NCI-H2107 treated with DMSO at 0.1 percent for 48 hours (cell line): ENCODE results near the gene ZNF827.

Experiments
- DNase-seq: peaks from one replicate; lab custom pipeline; 2025; ENCODE audit not compliant: unreplicated experiment; lab: John Stamatoyannopoulos, UW

Gene ZNF827

DNA sequence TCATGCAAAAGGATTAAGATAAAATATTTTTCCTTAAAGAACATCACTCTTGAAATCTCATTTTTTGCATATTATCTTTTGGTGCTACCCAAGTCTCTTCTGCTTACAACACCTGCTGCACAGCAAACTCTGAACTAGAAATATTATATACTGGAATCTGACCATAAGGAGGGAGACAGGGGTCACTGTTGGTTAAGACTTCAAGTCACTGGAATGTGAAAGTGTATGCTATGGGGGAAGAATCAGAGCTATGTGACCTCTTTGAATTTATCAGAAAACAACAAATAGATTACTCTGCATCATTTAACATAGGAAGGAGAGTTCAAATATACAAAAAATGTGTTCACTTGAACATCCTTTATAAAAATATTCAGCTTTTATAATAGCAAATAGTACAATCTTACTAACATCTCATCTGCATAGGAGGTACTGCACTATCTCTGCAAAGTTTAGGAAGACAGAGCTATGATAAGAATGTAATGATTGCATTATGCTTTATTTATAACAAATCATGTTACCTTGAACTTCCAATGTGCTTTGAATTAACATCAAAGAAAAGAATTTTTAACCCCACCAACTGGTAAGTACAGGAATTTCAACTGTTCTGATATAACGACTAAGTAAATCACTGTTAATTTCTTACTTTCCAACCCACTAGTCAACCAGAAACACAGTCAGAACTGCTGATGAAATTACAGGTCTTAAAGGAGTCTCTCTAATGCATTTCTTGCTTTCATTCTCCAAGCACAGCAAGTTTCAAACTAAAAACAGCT lies 69.8 kb downstream of the ZNF827 start:
- no peak for DNase-seq

DNA sequence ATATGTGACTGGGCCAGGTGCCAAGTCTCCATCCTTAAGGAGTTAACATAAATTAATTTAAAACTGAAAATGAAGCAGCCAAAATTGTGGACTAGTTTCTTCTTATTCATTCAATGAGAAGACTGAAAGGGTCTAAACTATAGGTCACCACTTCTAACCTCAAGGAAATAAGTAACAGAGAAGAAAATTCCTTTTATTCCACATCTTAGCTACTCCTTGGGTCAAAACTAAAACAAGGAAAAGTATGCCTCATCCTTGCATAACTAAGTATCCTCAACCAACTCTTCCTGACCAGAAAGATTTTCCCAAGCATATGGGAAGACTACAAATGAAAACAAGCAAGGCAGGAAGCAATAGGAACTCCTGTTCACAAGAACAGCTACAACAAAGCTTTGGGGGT lies 71.2 kb downstream of the ZNF827 start:
- no peak for DNase-seq

DNA sequence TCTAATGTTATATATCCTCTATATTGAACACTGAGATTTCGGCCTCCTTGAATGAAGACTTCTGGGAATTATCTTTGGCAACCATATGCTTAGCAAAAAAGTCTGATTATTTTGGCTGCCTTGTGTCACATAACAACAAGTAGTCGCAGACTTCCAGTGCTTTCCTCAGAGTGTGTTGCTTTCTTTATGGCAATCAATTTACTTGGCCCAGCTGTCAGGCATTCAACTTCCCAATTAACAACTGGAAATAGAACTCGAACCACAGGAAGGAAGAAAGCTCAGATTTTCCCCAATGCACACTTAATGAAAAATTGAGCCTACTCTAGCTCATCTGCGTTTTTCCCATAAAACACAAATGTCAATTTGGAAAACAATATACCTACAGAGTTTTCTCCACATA lies 71.6 kb downstream of the ZNF827 start:
- DNase-seq: no peak

DNA sequence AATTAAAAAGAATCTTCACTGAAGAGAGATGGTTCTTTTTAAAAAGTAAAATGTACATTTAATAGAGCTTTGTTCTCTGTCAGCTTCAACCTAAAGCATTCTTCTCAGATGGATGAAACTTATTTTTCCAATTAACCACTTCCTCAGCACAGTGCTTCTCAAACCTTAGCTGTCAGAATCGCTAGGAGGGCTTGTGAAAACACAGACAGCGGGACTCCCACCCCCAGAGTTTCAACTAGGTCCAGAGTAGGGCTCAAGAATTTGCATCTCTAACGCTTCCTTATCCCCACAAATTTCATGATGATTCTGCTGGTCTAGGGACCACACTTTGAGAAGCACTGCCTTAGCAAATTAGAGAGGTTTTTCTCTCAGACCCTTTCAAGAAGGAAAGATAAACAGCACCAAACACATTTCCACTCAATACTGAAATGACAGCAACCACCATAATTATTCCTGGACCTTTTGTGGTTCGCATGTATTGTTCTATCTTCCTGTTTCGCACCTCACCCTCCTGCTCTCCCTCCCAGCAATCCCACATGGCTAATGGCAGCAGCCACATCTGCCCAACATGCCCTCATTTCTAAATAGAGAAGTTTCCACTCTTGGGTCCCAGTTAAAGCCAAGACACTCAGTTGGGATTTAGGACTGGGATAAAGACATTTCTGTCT lies 73.2 kb downstream of the ZNF827 start:
- DNase-seq: no peak

DNA sequence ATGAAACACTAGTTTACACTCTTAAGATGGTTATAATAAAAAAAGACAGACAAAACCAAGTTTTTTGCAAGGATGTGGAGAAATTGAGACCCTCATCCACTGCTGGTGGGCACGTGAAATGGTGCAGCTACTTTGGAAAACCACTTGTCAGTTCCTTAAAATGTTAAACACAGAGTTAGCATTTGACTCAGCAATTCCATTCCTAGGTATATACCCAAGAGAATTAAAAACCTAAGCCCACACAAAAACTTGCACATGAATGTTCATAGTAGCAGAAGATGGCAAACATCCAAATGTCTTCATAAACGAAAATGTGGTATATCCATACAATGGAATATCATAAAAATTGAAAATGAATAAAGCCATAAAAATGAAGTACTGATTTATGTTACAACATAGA lies 75.4 kb downstream of the ZNF827 start:
- no peak for DNase-seq

DNA sequence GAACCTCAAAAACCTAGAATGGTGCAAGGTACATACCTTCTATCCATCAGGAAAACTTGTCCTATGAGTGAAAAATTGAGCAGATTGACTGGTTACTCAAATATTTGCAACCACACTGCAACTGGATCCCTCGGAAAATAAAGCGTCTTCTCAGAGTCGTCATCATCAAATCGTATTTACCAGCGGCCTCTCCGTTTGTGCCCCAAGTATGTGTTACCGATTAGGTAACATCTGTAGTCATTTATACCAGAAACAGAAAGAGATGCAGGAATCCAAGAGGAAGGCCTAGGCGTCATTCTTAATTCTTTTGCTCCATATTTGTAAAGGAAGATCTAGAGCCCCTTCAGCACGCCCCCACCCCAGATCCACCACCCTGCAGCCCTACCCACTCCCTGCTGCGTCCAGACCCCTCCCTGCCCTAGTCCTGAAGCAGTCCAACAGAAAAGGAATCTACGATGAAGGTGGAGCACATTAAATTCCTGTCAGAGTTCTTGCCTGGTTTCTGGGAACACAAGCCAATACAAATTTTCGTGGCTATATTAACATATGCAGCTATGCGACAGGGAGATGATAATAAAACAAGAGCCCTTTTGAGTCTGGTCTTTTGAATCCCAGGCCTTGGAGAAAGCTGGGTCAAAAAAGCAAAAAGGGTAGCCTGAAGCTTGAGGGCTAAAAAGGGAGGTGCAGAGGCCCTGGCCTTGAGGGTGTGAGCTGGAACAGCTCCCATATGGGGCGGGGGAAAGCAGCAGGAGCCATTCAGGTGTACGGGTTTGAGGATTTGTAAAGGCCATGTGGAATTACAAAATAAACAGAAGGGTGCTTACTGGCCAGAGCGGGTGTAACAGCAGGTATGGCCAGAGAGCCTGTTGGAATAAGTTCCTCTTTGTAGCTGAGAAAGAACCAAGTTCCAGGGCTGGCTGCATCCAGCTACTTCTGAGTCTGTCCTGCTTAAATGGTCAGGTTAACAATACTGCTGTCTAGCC lies 77.0 kb downstream of the ZNF827 start:
- no peak for DNase-seq

DNA sequence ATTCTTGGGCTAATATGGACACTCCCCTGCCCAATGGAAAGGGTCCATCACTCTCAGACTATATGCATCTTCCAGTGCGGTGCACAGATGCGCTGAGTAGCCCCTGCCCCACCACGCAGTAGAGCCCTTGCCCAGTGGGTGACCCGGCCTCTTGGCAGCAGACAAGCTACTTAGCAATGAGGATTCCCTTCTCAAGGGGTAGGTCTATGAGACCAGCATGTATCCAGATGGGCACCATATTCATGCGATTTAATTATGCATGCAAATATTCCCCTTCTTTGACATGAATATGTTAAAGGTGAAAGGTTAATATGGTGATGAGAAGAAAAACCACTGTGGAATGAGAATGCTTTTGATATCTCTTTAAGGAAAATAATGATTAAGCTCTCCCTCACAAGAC lies 77.7 kb downstream of the ZNF827 start:
- no peak for DNase-seq

DNA sequence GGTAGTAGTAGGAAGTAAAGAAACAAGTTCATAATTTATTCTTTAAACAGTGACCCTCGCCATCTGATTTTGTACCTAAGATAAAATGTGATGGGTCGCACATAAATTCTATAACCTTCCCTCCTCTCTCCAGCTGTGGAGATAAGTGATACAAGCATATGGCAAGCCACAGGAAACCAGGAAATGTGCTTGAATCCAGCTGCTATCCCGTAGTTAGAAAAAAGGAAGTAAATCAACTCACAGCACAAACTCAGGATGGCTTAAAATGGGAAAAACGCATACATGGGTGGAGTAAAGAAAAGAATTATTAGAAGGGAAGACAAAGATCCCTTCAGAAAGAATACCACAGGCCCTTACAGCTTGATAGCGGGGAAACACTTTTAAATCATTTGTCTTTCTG lies 78.2 kb downstream of the ZNF827 start:
- DNase-seq: no peak

DNA sequence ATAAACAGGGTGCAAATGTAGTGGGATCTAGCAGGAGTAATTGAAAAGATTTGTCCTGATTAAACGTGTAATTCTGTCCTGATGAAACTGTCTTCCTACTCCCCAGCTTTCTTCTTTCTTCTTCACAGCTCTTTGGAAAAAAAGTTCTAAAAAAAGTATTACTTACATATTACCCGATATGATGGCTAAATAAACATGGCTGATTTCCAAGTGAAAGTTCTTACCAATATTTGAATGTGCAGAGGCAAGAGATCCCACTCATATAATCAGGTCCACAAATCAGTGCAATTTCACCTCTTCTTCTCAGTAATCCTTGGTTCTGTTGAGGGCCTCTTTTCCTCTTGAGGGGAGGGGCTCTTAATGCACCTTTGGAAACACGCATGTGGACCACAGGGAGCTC lies 78.7 kb downstream of the ZNF827 start:
- no peak for DNase-seq

DNA sequence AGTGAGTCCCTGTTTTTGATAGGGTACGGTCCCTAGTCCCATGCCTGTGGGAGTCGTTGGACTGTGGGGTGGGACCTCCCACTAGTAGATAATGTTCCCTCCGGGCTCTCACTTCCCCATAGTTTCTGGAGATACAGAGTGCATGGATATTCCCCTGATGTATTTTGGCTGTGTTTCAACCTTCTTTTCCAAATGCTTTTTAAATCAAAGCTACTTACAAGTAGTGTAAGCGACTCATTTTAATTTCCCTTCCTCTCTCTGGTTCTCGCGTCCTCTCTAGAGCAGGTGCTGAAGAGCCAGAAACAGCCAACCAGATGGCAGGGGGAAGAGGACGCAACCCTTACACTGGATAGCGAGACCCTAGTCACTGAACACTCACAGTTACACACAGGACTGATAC lies 79.2 kb downstream of the ZNF827 start:
- no peak for DNase-seq

DNA sequence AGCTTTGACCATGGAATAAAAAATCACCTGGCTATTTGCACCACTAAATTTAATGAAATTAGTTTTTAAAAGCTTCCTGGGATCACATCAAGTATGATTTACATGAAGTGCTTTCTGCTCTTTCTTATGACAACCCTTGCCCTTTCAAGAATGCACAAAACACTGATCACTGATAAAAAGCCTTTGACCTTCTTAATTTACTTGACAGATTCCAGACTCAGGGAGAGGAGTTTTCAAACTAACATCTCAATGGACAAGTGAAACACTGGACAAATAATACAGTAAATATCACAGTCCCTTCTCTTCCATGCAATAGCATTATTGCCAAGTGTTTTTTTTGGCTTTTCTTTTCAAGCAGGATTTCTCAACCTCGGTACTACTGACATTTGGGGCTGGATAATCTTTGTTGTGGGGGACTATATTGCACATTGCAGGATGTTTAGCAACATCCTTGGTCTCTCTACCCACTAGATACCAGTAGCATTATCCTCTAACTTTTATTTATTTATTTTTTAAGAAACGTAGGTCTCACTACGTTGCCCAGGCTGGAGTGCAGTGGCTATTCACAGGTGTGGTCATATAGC lies 86.3 kb downstream of the ZNF827 start:
- DNase-seq: no peak

DNA sequence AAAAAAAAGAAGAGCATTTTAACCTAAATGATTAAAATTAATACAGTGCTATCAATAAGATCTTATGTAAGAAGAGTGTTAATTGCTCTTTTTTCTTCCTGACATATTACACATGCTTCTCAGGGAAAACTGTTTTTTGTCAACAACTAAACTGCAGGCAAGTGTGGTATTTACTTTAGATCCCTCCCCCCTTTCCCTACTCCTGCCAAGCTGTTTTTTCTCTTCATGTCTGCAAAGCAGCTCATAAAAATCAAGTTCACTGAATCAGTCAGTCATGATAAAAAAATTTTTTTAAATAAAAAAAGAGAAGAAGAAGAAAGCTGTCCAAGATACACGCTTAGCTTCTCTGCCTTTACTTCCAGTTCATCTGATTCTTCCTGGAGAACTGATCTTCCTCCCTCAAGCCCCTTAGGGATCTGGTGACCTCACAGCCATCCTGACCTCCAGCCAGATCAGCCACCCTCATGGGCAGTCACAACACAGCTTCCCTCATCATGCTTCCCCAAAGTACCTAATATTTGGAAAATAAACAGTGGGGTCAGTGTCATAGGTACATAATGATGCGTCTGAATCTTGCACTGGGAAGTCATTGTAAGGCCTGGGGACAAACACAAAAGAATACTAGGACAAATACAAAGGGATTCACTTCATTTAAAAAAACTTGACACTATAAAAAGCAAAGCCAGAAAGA lies 87.0 kb downstream of the ZNF827 start:
- DNase-seq: no peak

DNA sequence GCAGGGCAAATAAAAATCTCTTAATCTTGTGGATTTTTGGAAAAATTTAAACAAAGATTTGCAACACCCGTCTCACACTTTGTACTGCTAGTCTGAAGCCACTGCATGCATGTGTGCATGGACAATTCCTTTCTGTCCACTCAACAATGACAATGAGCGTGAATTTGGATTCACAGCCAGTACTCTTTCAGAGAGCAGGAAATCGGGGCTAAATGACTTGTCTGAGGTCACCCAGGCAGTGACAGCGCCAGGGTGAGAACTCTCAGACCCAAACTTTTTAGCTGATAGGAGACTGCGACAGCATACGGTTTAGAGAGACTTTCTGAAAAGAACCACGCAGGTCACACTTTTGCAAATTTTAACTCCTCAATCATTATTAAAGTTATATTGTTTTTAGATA lies 90.9 kb downstream of the ZNF827 start:
- no peak for DNase-seq

DNA sequence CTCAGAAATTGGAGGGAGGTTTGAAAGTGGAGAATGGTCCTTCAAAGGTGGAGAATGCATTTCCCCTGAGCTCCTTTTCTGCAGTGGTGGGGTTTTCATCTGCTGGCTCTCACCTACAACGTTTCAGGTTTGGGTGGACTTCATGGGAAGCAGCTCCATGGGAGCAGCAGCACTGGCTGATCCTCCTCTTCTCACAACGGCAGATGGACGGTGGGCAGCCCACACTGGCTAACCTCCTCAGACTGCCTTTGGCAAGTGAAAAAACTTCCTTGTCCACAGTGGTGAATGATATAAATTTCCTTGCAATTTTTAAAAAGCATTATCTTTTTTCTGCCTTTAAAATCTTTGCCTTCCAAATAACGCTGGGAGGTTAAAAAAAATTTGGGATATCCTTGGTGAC lies 93.5 kb downstream of the ZNF827 start:
- no peak for DNase-seq

DNA sequence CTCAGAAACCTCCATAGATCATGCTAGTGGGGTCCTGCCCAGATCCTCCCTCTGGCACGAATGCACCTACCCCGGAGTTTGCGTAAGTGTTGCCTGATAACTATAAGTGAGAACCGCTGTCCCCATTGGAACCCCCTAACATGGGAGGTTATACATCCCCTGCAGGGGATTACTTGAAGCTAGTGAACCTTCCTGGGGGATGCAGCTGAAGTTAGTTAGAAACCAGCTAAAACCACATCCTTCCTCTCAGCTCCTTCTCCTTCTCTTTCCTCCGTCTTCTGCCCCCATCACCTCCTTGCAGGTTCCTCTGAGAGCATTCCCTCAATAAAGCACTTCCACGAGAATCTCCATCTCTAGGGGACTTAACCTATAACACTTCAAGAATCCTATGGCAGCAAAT lies 95.0 kb downstream of the ZNF827 start:
- DNase-seq: no peak

DNA sequence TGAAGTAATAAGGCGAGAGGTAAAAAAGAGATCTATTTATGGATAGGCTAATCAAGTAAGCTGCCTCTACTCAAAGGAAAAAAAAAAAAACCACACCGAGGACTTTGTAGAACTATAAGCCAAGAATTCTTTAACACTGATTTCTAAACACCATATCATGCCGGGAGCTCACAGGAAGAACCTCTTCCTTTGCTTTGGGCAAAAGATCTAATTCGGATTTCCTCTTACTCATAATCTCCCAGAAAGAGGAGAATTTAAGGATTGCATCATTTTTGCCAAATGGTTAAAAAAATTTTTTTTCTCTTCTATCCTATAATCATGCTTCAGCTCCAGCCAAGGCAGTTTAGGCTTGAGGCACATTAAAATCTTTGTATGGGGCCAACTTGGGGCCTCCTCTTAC lies 95.5 kb downstream of the ZNF827 start:
- no peak for DNase-seq

DNA sequence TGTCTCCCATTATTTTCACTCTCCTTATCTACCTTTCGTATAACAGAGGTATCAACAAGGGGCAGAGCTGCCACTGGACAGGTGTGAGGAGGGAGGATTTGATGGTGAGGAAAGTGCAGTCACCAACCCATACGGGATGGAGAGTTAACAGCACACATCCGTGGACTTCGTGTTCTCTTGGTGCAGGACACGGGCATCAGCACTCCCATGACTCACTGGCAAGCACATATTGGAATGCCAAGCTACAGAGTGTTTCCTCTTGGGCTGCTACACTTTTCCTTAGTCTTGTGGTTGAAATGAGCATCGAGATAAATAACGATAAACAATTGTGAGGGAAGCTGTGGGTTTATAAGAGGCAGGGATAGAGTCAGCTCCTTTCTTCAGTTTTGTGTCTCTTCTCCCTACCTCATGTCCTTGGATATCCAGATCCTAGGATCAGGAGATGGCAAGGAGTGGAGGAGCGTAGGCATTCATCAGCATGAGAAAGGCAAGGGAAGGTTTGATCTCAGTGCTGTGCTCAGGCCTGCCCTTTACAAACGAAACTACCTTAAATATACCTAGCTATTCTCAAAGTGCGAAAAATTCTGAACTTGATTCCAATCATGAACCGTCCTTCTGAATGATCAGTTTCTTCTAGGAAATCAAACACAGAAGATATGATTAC lies 96.3 kb downstream of the ZNF827 start:
- DNase-seq: no peak

DNA sequence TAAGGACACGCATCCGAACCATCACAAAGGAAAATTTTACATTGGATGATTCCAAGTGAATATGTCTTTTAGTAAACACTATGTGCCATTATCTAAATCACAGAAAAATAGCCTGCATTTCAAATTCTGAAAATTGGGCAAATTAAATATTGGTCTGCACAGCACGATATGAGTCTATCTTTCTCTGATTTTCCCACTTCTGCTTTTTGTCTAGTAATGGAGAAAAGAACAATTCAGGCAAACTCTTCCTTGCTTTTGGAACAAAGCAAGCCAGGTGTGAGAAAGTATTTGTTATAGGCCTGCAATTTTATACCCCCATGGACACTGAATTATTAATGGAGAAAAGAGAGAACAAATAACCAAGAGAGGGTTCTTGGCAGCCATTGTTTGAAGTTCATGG lies 97.8 kb downstream of the ZNF827 start:
- no peak for DNase-seq

DNA sequence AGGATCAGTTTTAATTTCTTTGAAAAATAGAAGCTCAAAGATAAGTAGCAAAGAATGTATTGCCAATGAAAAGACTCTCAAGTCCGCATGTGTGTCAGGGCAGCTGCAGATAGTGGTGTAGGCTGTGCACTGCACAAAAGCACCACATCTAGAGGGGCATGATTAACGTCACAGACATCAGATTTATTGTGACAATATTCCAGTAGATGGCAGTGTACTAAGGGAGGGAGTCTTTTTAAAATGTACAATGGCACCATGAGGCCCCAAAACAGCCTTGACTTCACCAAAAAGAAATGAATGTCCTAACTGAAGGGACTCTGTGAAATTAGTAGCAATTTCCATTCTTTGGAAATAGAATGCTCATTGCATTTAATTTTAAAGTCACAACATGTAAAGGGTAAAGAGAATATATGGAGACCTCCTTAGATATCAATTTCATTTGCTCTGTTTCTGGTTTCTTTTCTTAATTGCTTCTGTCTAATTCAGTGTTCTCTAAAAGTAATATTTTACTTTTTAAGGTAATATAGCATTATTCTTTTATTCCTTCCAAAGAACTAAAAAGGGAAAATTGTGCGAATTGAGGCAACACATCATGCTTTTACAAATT lies 98.4 kb downstream of the ZNF827 start:
- DNase-seq: no peak

DNA sequence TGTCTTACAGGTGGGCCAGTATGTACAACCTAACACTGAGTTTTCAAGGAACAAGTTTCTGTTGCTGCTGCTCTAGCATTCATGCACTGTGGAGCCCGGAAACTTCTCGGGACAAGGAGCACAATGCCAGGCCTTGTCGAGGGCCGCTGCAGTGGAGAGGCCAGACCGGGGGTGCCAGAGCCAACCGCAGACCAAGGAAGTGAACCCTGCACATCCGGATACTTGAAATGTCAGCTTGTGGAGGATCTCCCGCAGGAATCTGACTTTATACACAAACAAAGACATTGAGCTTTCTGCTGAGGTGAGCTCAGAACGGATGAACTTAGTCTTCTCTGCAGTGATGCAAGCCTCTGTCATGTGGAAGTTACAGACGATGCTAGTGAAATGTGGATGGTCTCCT lies 99.5 kb downstream of the ZNF827 start:
- DNase-seq: no peak
